Vagina (tissue), 2 donors: ENCODE results near the gene IL22RA1. TPM values are rescaled to one million over a fixed set of nuclear protein-coding genes. Genes with fewer than 3 reads are reported as not detected.

Experiments used
- DNase-seq, 2 donors: peaks; one replicate each; pipeline ENCODE4 v3.0.0-alpha.2; 2017; ENCODE audit errors: extremely low spot score in 2 of 2
- H3K27ac ChIP-seq: fragments of 200-600 bp; sonication (generic); one replicate; pipeline ENCODE4 v1.5.1; 2019
- H3K27me3 ChIP-seq: fragments of 200-600 bp; sonication (generic); one replicate; pipeline ENCODE4 v1.5.1; 2019
- H3K36me3 ChIP-seq, 2 donors: fragments of 200-600 bp; sonication (generic); one replicate each; pipeline ENCODE4 v1.5.1; 2017 to 2019
- H3K4me1 ChIP-seq: fragments of 200-600 bp; sonication (generic); one replicate; pipeline ENCODE4 v1.5.1; 2019
- H3K4me3 ChIP-seq, 2 donors: fragments of 200-600 bp; sonication (generic); 1 replicate in 1 of 2; 2 replicates in 1 of 2; pipeline ENCODE4 v1.5.1; 2016 to 2019
- H3K9me3 ChIP-seq: fragments of 200-600 bp; sonication (generic); one replicate; pipeline ENCODE4 v1.5.1; 2019
- CTCF ChIP-seq, 3 experiments: fragments of 450-650 bp in 2 of 3; fragments of 200-600 bp in 1 of 3; sonication (generic) in 1 of 3; IDR thresholded peaks; one replicate each; pipeline ENCODE4 v1.5.1; 2017 to 2019; ENCODE audit warnings: antibody characterized with exemption in 3 of 3, mild to moderate bottlenecking in 2 of 3, moderate library complexity in 2 of 3
- POLR2A ChIP-seq, 2 donors: fragments of 450-650 bp; IDR thresholded peaks; one replicate each; pipeline ENCODE4 v1.6.1; 2017; ENCODE audit warnings: antibody characterized with exemption in 2 of 2, mild to moderate bottlenecking in 2 of 2, moderate library complexity in 2 of 2
- POLR2AphosphoS5 ChIP-seq, 2 donors: sonication (generic); formaldehyde crosslinking; IDR thresholded peaks; one replicate each; pipeline ENCODE4 v1.9.0; 2017; ENCODE audit warnings: antibody characterized with exemption in 2 of 2, mild to moderate bottlenecking in 2 of 2, low read depth in 1 of 2; ENCODE audit not compliant: insufficient read depth in 1 of 2
- intact Hi-C: fragments of 100-400 bp; cut with DNase I; formaldehyde crosslinking; loops from one replicate; pipeline ENCODE4 v1.15.1; 2023
- total RNA-seq: library from RNA; depleted of rRNA; stranded (reverse); fragments of >200 nt; gene quantifications from one replicate; pipeline ENCODE4 v1.2.3, GENCODE V29; 2016

Gene IL22RA1
- total RNA-seq, 1 donor from 2014 or later, result 4.2 TPM

DNA sequence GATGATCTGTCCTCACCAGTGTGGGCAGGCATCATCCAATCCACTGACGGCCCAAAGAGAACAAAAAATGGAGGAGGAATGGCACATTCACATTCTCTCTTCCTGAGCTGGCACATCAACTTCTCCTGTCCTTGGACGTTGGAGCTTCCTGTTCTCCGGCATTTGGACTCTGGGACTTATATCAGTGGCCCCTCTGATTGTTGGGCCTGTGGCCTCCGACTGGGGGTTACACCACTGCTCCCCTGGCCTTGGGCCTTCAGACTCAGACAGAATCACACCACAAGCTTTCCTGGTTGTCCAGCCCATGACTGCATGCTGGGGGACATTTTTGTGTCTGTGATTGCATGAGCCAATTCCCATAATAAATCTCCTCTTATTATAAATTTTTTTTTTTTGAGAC, 24.1 kb upstream of the IL22RA1 start:
- H3K36me3 ChIP-seq, result no peaks in the 10 kb centered on the region
- H3K4me3 ChIP-seq, result no peak overlapping the region
- no peaks in the 10 kb centered on the region for H3K9me3 ChIP-seq
- intact Hi-C loops, result no loop called here
- no peak for TF ChIP-seq POLR2A (IDR thresholded peaks at IDR 0.05)
- TF ChIP-seq POLR2AphosphoS5 (IDR thresholded peaks at IDR 0.05; ENCODE audit: insufficient read depth in 1 of 2, low read depth in 1 of 2), result no peak
- TF ChIP-seq CTCF (IDR thresholded peaks at IDR 0.05), result no peak
- no peaks in the 10 kb centered on the region for H3K27me3 ChIP-seq
- H3K4me1 ChIP-seq, result no peaks in the 10 kb centered on the region
- H3K27ac ChIP-seq, result no peak overlapping the region
- DNase-seq, result no peak

GRCh38 chr1:24165500-24165899, 22.6 kb upstream of the IL22RA1 start:
- no peak overlapping the region for H3K4me3 ChIP-seq
- no peak for TF ChIP-seq POLR2A (IDR thresholded peaks at IDR 0.05)
- TF ChIP-seq POLR2AphosphoS5 (IDR thresholded peaks at IDR 0.05; ENCODE audit: insufficient read depth in 1 of 2, low read depth in 1 of 2), result no peak
- TF ChIP-seq CTCF (IDR thresholded peaks at IDR 0.05), result no peak
- no peaks in the 10 kb centered on the region for H3K9me3 ChIP-seq
- H3K27me3 ChIP-seq, result no peaks in the 10 kb centered on the region
- DNase-seq, result no peak
- intact Hi-C loops, result no loop called here
- H3K36me3 ChIP-seq, result no peaks in the 10 kb centered on the region
- H3K4me1 ChIP-seq, result no peaks in the 10 kb centered on the region
- no peak overlapping the region for H3K27ac ChIP-seq

- Histone ChIP-seq H3K27me3 (no peaks in the 10 kb centered on the region), H3K9me3 (no peaks in the 10 kb centered on the region), H3K36me3 (no peaks in the 10 kb centered on the region), H3K4me3 (no peak overlapping the region), H3K4me1 (no peaks in the 10 kb centered on the region), H3K27ac (no peak overlapping the region)
- no peak for DNase-seq
- TF ChIP-seq POLR2AphosphoS5 (IDR thresholded peaks at IDR 0.05; ENCODE audit: insufficient read depth in 1 of 2, low read depth in 1 of 2), result no peak
- TF ChIP-seq POLR2A (IDR thresholded peaks at IDR 0.05), result no peak
- no peak for TF ChIP-seq CTCF (IDR thresholded peaks at IDR 0.05)
- intact Hi-C loops, result no loop called here
Observed at GRCh38 chr1:24164004-24164403, 21.1 kb upstream of the IL22RA1 start.

DNA sequence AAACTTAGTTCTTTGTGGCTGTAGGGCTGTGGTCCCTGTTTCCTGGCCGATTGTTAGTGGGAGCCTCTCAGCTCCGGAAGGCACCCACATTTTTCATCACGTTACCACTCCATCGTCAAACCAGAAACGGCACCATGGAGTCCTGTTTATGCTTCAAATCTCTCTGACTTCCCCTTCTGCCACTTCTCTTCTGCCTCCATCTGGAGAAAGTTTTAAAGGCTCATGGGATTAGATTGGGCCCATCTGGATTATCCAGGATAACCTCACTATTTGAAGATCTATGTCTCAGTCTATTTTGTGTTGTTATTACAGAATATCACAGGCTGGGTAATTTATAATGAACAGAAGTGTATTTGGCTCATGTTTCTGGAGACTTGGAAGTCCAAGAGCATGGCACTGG, 19.3 kb upstream of the IL22RA1 start:
- TF ChIP-seq POLR2AphosphoS5 (IDR thresholded peaks at IDR 0.05; ENCODE audit: insufficient read depth in 1 of 2, low read depth in 1 of 2) (no peak), CTCF (IDR thresholded peaks at IDR 0.05) (no peak), POLR2A (IDR thresholded peaks at IDR 0.05) (no peak)
- Histone ChIP-seq H3K27me3 (no peaks in the 10 kb centered on the region), H3K27ac (no peak overlapping the region), H3K4me1 (no peaks in the 10 kb centered on the region), H3K36me3 (no peaks in the 10 kb centered on the region), H3K9me3 (no peaks in the 10 kb centered on the region), H3K4me3 (no peak overlapping the region)
- intact Hi-C loops, result no loop called here
- DNase-seq, result no peak

DNA sequence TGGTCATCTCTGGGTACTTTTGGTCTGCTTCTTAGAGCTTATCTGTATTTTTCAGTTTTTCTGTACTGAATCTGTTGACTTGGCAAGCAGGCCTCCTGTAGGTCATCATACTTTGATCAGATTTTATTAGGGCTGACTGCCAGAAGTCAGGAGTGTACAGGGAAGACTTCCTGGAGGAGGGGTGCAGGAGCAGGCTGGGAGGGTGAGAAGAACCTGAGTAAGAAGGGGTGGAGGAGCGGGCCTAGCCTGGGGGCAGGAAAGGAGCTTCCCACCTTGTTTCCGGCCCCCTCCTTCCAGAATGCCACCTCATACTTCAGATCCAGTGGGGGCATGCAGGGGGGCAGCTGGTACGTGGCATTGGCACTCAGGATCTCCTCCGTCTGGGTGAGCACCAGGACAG, 18.3 kb upstream of the IL22RA1 start:
- no peaks in the 10 kb centered on the region for H3K36me3 ChIP-seq
- H3K9me3 ChIP-seq, result no peaks in the 10 kb centered on the region
- DNase-seq, result no peak
- no peak overlapping the region for H3K27ac ChIP-seq
- TF ChIP-seq POLR2AphosphoS5 (IDR thresholded peaks at IDR 0.05; ENCODE audit: insufficient read depth in 1 of 2, low read depth in 1 of 2) (no peak), CTCF (IDR thresholded peaks at IDR 0.05) (no peak), POLR2A (IDR thresholded peaks at IDR 0.05) (no peak)
- no peak overlapping the region for H3K4me3 ChIP-seq
- no peaks in the 10 kb centered on the region for H3K27me3 ChIP-seq
- no peaks in the 10 kb centered on the region for H3K4me1 ChIP-seq
- intact Hi-C loops, result no loop called here
